ENCODE data around the gene HSD17B12.

DNA sequence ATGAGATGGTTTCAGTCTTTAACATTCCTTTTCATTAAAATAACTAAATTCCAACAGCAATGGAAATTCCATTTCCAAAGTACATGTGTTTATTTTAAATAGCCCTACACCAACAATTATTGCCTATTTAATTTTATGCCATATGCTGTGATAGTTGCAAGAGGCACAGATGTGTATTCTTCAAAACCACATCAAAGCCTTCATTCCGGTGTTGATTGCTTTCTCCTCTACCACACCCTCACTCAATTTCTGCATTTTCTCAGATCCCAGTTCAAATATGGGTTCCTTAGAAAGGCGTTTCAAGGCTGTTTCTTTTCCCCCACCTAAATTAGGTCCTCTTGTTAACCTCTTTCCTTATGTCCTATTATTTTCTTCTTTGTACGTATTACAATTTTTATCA lies 6.0 kb upstream of the HSD17B12 start:
- TF ChIP-seq EZH2 (IDR thresholded peaks at IDR 0.05; ENCODE audit: borderline replicate concordance, low read depth, low read length, poor library complexity, severe bottlenecking) (no peak), CTCF (conservative IDR thresholded peaks at IDR 0.05; ENCODE audit: low read depth, low read length) (no peak)
